Measurements from ENCODE around the gene ARMH2.

- TF ChIP-seq CTCF (IDR thresholded peaks at IDR 0.05) (no peak), EZH2 (IDR thresholded peaks at IDR 0.05; ENCODE audit: borderline replicate concordance, insufficient read depth, low read depth, low read length, poor library complexity, severe bottlenecking) (no peak)
Measured at GRCh38 chr6:24761851-24762250, 36.9 kb downstream of the ARMH2 start.
